ENCODE results near the gene MRPL22.
A peak's percentile ranks its signal among the peaks of the same experiment; 100 is the strongest.

The MRPL22 gene

DNA sequence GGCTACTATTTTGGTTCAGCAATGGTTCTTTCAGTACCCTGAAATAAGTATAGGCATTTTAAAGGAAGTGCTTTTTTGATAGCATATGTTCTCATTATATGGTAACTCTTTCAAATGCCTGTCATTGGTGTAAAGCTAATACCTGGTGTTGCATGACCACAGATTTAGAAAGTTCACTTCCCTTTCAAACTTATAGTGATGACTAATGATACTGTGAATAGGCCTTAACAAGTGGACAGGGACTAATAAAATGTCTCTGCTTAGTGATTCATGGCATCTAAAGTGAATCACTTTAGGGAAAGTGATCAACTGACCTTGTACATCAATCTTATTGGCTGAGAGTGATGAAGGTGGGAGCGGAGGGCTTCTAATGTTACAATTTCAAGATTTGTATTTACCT lies 21.6 kb downstream of the MRPL22 start:
- Histone ChIP-seq H3K4me1 (ENCODE audit: control insufficient read depth, insufficient read depth, low read length) (no peaks in the 10 kb centered on the region), H3K36me3 (ENCODE audit: control insufficient read depth in 2 of 2, insufficient read depth in 1 of 2, low read length in 2 of 2) (peaks cover 46 to 68% of the 10 kb centered on the region in 2 experiments), H3K9me3 (ENCODE audit: control insufficient read depth, insufficient read depth, low read depth, low read length) (no peaks in the 10 kb centered on the region), H3K4me3 (ENCODE audit: low read depth, low read length) (no peak overlapping the region), H3K27ac (ENCODE audit: extremely low read depth, low read depth, low read length) (no peak overlapping the region)
- ChIA-PET POLR2A (no interaction called here), CTCF (no interaction called here)
- TF ChIP-seq ZNF658 (tag by site-specific recombination; IDR thresholded peaks at IDR 0.05) (no peak), ZNF561 (tag by site-specific recombination; IDR thresholded peaks at IDR 0.05; ENCODE audit: borderline replicate concordance) (no peak), PRDM1 (tag by site-specific recombination; IDR thresholded peaks at IDR 0.05) (0 out of 2 replicates have a peak, but pooled peaks have one; percentile 26)
- TF ChIP-seq, protein P1, sequence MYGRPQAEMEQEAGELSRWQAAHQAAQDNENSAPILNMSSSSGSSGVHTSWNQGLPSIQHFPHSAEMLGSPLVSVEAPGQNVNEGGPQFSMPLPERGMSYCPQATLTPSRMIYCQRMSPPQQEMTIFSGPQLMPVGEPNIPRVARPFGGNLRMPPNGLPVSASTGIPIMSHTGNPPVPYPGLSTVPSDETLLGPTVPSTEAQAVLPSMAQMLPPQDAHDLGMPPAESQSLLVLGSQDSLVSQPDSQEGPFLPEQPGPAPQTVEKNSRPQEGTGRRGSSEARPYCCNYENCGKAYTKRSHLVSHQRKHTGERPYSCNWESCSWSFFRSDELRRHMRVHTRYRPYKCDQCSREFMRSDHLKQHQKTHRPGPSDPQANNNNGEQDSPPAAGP (tag by site-specific recombination; IDR thresholded peaks at IDR 0.05), result no peak

DNA sequence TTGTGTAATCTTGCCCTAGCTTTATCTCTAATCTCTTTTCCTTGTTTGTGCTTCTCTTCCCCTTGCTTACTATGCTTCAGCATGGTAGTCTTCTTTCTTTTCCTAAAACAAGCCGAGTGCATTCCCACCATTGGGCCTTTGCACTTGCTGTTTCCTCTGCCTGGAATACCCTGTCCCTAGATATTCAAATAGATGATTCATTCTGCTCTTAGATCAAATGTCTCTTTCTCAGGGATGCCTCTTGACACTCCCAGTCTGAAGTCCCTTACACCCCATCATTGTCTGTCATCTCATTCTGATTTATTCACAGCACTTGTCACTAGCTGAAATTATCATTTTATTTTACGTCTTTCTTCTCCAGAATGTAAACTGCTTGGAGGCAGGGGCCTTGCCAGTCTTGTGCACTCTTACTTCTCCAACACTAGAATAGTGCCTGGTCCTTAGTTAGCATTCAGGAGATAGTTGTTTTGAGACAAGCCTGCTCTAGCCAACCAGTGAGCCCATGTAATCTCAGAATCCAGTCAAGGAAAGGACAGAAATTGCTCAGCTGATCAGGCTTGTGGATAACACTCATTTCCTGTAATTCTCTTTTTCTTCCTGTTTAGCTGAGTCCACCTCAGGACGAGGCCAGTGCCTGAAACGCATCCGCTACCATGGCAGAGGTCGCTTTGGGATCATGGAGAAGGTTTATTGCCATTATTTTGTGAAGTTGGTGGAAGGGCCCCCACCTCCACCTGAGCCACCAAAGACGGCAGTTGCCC lies 25.4 kb downstream of the MRPL22 start:
- POLR2A ChIA-PET, result interaction anchor here (0.9 kb wide), 1 partner anchor 15 kb away, joined by 3 read pairs; no protein-coding TSS in a partner anchor
- Histone ChIP-seq H3K27ac (ENCODE audit: extremely low read depth, low read depth, low read length) (no peak overlapping the region), H3K4me3 (ENCODE audit: low read depth, low read length) (no peak overlapping the region), H3K36me3 (ENCODE audit: control insufficient read depth in 2 of 2, insufficient read depth in 1 of 2, low read length in 2 of 2) (peaks cover 19 to 50% of the 10 kb centered on the region in 2 experiments), H3K9me3 (ENCODE audit: control insufficient read depth, insufficient read depth, low read depth, low read length) (no peaks in the 10 kb centered on the region), H3K4me1 (ENCODE audit: control insufficient read depth, insufficient read depth, low read length) (no peaks in the 10 kb centered on the region)
- CTCF ChIA-PET, result interaction anchor here (0.6 to 2.0 kb wide), 5 partner anchors 14 to 121 kb away, joined by 3 to 6 read pairs (median 3); no protein-coding TSS in a partner anchor
- TF ChIP-seq ZNF140 (tag by site-specific recombination; IDR thresholded peaks at IDR 0.05), result no peak
- TF ChIP-seq ZNF623 (tag by site-specific recombination; IDR thresholded peaks at IDR 0.05), result peak; percentile 39; the same call in 1 of the 2 replicates

DNA sequence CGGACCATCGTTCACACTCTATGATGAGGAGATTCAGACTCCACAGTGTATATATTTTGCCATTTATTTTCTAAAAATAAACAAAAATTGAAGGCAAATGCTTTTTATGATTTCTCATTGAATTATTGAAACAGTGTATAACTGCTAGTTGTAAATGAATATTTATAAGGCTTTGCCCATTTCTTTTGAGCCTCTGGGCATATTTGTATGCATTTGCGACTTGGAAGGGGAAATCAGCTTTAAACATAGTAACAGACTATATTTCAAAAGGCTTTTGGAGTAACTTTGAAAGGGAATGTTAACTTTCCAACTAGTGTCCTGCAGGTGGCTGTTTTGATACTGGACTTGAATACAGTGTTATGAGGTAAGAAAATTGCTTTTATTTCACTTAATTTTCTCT lies 26.0 kb downstream of the MRPL22 start:
- TF ChIP-seq ZNF292 (tag by site-specific recombination; IDR thresholded peaks at IDR 0.05; ENCODE audit: borderline replicate concordance, low read depth), result no peak
- TF ChIP-seq, protein P2, sequence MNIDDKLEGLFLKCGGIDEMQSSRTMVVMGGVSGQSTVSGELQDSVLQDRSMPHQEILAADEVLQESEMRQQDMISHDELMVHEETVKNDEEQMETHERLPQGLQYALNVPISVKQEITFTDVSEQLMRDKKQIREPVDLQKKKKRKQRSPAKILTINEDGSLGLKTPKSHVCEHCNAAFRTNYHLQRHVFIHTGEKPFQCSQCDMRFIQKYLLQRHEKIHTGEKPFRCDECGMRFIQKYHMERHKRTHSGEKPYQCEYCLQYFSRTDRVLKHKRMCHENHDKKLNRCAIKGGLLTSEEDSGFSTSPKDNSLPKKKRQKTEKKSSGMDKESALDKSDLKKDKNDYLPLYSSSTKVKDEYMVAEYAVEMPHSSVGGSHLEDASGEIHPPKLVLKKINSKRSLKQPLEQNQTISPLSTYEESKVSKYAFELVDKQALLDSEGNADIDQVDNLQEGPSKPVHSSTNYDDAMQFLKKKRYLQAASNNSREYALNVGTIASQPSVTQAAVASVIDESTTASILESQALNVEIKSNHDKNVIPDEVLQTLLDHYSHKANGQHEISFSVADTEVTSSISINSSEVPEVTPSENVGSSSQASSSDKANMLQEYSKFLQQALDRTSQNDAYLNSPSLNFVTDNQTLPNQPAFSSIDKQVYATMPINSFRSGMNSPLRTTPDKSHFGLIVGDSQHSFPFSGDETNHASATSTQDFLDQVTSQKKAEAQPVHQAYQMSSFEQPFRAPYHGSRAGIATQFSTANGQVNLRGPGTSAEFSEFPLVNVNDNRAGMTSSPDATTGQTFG (tag by site-specific recombination; IDR thresholded peaks at IDR 0.05; ENCODE audit: borderline replicate concordance), result no peak
- TF ChIP-seq ZNF747 (tag by site-specific recombination; IDR thresholded peaks at IDR 0.05), result no peak
- TF ChIP-seq ZBTB8A (tag by site-specific recombination; IDR thresholded peaks at IDR 0.05), result no peak
- no peak for TF ChIP-seq ZNF548 (tag by site-specific recombination; IDR thresholded peaks at IDR 0.05)
- TF ChIP-seq BCL11A (tag by site-specific recombination; IDR thresholded peaks at IDR 0.05; ENCODE audit: low read depth), result no peak
- TF ChIP-seq, protein P3, sequence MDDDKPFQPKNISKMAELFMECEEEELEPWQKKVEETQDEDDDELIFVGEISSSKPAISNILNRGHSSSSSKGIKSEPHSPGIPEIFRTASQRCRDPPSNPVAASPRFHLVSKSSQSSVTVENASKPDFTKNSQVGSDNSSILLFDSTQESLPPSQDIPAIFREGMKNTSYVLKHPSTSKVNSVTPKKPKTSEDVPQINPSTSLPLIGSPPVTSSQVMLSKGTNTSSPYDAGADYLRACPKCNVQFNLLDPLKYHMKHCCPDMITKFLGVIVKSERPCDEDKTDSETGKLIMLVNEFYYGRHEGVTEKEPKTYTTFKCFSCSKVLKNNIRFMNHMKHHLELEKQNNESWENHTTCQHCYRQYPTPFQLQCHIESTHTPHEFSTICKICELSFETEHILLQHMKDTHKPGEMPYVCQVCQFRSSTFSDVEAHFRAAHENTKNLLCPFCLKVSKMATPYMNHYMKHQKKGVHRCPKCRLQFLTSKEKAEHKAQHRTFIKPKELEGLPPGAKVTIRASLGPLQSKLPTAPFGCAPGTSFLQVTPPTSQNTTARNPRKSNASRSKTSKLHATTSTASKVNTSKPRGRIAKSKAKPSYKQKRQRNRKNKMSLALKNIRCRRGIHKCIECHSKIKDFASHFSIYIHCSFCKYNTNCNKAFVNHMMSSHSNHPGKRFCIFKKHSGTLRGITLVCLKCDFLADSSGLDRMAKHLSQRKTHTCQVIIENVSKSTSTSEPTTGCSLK (tag by site-specific recombination; IDR thresholded peaks at IDR 0.05), result no peak
- TF ChIP-seq ZNF248 (tag by site-specific recombination; IDR thresholded peaks at IDR 0.05), result no peak
- TF ChIP-seq GFI1B (tag by site-specific recombination; IDR thresholded peaks at IDR 0.05), result no peak
- no peak for TF ChIP-seq ZNF112 (tag by site-specific recombination; IDR thresholded peaks at IDR 0.05)
- no peak for TF ChIP-seq ZNF585B (tag by site-specific recombination; IDR thresholded peaks at IDR 0.05)
- no peak for TF ChIP-seq ZNF660 (tag by site-specific recombination; IDR thresholded peaks at IDR 0.05)
- TF ChIP-seq SETDB1 (IDR thresholded peaks at IDR 0.05; ENCODE audit: insufficient read length, low read length), result no peak
- ChIA-PET CTCF (interaction anchor here (0.6 to 1.7 kb wide), 5 partner anchors 13 to 318 kb away, joined by 3 to 4 read pairs (median 3); no protein-coding TSS in a partner anchor), POLR2A (interaction anchor here (0.9 kb wide), 1 partner anchor 15 kb away, joined by 3 read pairs; no protein-coding TSS in a partner anchor)
- Histone ChIP-seq H3K4me1 (ENCODE audit: control insufficient read depth, insufficient read depth, low read length) (no peaks in the 10 kb centered on the region), H3K27ac (ENCODE audit: extremely low read depth, low read depth, low read length) (no peak overlapping the region), H3K9me3 (ENCODE audit: control insufficient read depth, insufficient read depth, low read depth, low read length) (no peaks in the 10 kb centered on the region), H3K36me3 (ENCODE audit: control insufficient read depth in 2 of 2, insufficient read depth in 1 of 2, low read length in 2 of 2) (peaks cover 13 to 44% of the 10 kb centered on the region in 2 experiments), H3K4me3 (ENCODE audit: low read depth, low read length) (no peak overlapping the region)

Measured in HEK293 (cell line).